ENCODE results near the gene PAPPA. TPM values are rescaled to one million over a fixed set of nuclear protein-coding genes. Genes with fewer than 3 reads are reported as not detected.

PAPPA gene
- total RNA-seq, 3 donors from 2014 or later = 0.61 to 2.5 (median 1.9) TPM

- intact Hi-C loops (cut with DNase I, micrococcal nuclease) = no loop called here
- H3K4me3 ChIP-seq = no peak overlapping the region
- H3K9me3 ChIP-seq = no peaks in the 10 kb centered on the region
- no peaks in the 10 kb centered on the region for H3K4me1 ChIP-seq (ENCODE audit: low read depth)
- no peaks in the 10 kb centered on the region for H3K36me3 ChIP-seq (ENCODE audit: low read depth)
- no peak for TF ChIP-seq CTCF (IDR thresholded peaks at IDR 0.05)
- no peak for ATAC-seq
- no peak for DNase-seq
These were observed 178.5 kb downstream of the PAPPA start for GRCh38 chr9:116332090-116332489.

DNA sequence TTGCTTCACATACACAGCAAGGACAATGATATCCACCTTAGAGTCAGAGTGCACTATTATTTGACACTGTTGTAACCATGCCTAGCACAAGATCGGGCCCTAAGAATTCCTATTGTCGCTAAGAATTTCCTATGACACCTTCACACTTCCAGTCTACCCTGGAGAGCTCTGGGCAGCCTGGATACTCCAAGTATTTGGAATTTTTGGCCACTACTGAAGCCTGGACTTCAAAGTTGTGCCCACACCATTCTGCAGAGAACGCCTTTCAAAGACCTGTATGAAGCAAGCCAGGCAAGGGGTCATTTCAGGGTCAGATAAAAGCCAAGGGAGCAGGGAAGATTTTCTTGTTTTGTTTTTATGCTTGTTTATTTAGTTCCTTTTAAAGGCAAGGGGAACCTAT lies 179.7 kb downstream of the PAPPA start:
- DNase-seq = no peak
- intact Hi-C loops (cut with DNase I, micrococcal nuclease) = no loop called here

GRCh38 chr9:116334546-116335150 lies 181.1 kb downstream of the PAPPA start:
- TF ChIP-seq CTCF (IDR thresholded peaks at IDR 0.05) = no peak

More for the DNA sequence above, 179.7 kb downstream of the PAPPA start:
- no peaks in the 10 kb centered on the region for H3K4me1 ChIP-seq (ENCODE audit: low read depth)
- no peak for TF ChIP-seq CTCF (IDR thresholded peaks at IDR 0.05)
- no peaks in the 10 kb centered on the region for H3K36me3 ChIP-seq (ENCODE audit: low read depth)
- H3K4me3 ChIP-seq = no peak overlapping the region
- ATAC-seq = no peak
- H3K9me3 ChIP-seq = no peaks in the 10 kb centered on the region

GRCh38 chr9:116335392-116335791 lies 181.8 kb downstream of the PAPPA start:
- DNase-seq (no peak), ATAC-seq (no peak)
- Histone ChIP-seq H3K4me3 (no peak overlapping the region), H3K36me3 (ENCODE audit: low read depth) (no peaks in the 10 kb centered on the region), H3K9me3 (no peaks in the 10 kb centered on the region), H3K4me1 (ENCODE audit: low read depth) (no peaks in the 10 kb centered on the region)
- TF ChIP-seq CTCF (IDR thresholded peaks at IDR 0.05) = no peak
- intact Hi-C loops (cut with DNase I, micrococcal nuclease) = no loop called here

More at GRCh38 chr9:116334546-116335150, 181.1 kb downstream of the PAPPA start:
- intact Hi-C loops (cut with DNase I, micrococcal nuclease) = no loop called here
- ATAC-seq = no peak
- Histone ChIP-seq H3K4me3 (no peak overlapping the region), H3K36me3 (ENCODE audit: low read depth) (no peaks in the 10 kb centered on the region), H3K4me1 (ENCODE audit: low read depth) (no peaks in the 10 kb centered on the region), H3K9me3 (no peaks in the 10 kb centered on the region)
- no peak for DNase-seq

GRCh38 chr9:116336133-116336862 lies 182.7 kb downstream of the PAPPA start:
- no peak for TF ChIP-seq CTCF (IDR thresholded peaks at IDR 0.05)
- DNase-seq (no peak), ATAC-seq (no peak)

More at GRCh38 chr9:116336133-116336862, 182.7 kb downstream of the PAPPA start:
- intact Hi-C loops (cut with DNase I, micrococcal nuclease) = no loop called here
- Histone ChIP-seq H3K9me3 (no peaks in the 10 kb centered on the region), H3K36me3 (ENCODE audit: low read depth) (no peaks in the 10 kb centered on the region), H3K4me3 (no peak overlapping the region), H3K4me1 (ENCODE audit: low read depth) (no peaks in the 10 kb centered on the region)
